Measurements from ENCODE around the gene SLC25A30.

DNA sequence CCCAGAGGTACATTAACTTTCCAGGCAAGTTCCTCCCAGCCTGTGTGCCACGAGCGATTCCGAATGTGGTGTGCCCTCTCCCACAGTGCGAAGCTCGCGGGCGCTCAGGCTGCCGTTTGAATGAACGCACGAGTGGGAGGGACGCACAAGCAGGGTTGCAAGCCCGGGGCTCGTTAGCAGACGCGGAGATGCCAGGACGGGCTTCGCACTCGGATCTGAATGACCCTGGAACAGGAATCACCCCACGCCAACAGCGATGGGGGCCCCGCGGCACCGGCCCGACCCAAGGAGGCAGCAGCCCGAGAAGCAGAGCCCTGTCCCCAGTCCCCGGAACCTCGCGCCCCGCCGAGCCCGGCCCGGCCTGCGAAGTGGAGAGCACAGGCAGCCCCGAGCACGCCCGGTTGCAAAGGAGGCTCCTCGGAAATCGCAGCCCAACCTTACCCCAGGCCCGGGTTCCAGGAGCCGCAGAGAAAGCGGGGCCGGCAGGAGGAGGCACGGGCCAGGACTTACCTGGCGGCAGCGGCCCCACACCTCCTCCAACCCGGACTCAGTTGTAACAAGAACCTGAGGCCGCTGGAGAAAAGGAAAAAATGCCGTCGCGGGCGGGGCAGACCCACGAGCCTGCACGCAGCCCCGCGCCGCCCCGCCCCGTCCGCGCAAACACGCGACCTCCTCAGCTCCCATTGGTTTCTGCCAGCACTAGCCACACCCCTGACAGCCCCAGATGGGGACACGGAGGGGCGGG lies at the start of gene SLC25A30:
- TF ChIP-seq, protein P1, sequence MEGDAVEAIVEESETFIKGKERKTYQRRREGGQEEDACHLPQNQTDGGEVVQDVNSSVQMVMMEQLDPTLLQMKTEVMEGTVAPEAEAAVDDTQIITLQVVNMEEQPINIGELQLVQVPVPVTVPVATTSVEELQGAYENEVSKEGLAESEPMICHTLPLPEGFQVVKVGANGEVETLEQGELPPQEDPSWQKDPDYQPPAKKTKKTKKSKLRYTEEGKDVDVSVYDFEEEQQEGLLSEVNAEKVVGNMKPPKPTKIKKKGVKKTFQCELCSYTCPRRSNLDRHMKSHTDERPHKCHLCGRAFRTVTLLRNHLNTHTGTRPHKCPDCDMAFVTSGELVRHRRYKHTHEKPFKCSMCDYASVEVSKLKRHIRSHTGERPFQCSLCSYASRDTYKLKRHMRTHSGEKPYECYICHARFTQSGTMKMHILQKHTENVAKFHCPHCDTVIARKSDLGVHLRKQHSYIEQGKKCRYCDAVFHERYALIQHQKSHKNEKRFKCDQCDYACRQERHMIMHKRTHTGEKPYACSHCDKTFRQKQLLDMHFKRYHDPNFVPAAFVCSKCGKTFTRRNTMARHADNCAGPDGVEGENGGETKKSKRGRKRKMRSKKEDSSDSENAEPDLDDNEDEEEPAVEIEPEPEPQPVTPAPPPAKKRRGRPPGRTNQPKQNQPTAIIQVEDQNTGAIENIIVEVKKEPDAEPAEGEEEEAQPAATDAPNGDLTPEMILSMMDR (IDR thresholded peaks at IDR 0.05; ENCODE audit: low read depth, low read length) = no peak
- TF ChIP-seq POLR2A (IDR thresholded peaks at IDR 0.05; ENCODE audit: extremely low read depth, insufficient read length) = peak; percentile 74

Data from NB4 (cell line).